BE2C (cell line): Measurements from ENCODE around the gene PALM.

Experiments
- DNase-seq: peaks from one replicate; pipeline ENCODE4 v3.0.0-alpha.2; 2020
- H3K27me3 ChIP-seq: fragments of 250-450 bp; sonication (Bioruptor Pico); 2 replicates; pipeline ENCODE4 v1.5.1; 2020; ENCODE audit warnings: mild to moderate bottlenecking
- H3K36me3 ChIP-seq: fragments of 250-450 bp; sonication (Bioruptor Pico); 2 replicates; pipeline ENCODE4 v1.5.1; 2020; ENCODE audit warnings: mild to moderate bottlenecking
- H3K4me1 ChIP-seq: fragments of 250-450 bp; sonication (Bioruptor Pico); 2 replicates; pipeline ENCODE4 v1.5.1; 2020
- H3K4me3 ChIP-seq: 2 replicates; pipeline ENCODE4 v1.5.1; 2011; ENCODE audit warnings: low read depth, low read length
- H3K9me3 ChIP-seq: fragments of 250-450 bp; sonication (Bioruptor Pico); 2 replicates; pipeline ENCODE4 v1.5.1; 2020
- CTCF ChIP-seq: IDR thresholded peaks from 2 replicates; pipeline ENCODE4 v1.5.1; 2012; ENCODE audit warnings: mild to moderate bottlenecking, low read depth, low read length

PALM gene

GRCh38 chr19:718251-718951, 9.7 kb downstream of the PALM start:
- Histone ChIP-seq H3K4me3 (no peak overlapping the region), H3K36me3 (no peaks in the 10 kb centered on the region), H3K4me1 (peaks cover 5% of the 10 kb centered on the region), H3K9me3 (no peaks in the 10 kb centered on the region), H3K27me3 (no peaks in the 10 kb centered on the region)
- DNase-seq: no peak
- TF ChIP-seq CTCF: no peak

DNA sequence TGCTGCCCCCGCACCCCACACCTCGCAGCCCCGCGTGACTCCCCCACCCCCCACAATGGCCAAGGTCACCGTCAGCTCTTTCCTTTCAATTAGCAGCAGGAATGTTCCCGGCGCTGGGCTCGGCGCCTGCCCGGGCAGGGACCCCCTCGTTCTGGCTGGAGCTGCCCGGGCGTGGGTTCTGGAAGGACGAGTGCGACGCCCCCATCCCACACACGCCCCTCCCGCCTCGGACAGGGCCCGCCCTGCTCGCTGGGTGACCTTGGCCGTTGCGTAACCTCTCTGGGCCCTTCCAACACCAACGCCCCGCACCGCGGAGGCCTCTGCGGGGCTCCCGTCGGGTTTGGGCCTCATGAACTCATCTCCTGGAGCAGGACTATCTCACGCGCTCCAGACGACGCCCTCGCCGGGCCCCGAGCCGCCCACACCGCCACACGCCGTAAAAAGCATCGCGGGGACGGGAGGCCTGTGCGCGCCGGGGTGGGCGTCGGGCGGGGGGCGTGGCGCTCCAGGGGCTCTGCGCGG, 10.3 kb downstream of the PALM start:
- Histone ChIP-seq H3K27me3 (no peaks in the 10 kb centered on the region), H3K4me1 (peaks cover 5% of the 10 kb centered on the region), H3K9me3 (no peaks in the 10 kb centered on the region), H3K36me3 (no peaks in the 10 kb centered on the region), H3K4me3 (no peak overlapping the region)
- TF ChIP-seq CTCF: no peak
- no peak for DNase-seq

GRCh38 chr19:719636-720344, 11.1 kb downstream of the PALM start:
- Histone ChIP-seq H3K9me3 (no peaks in the 10 kb centered on the region), H3K4me3 (no peak overlapping the region), H3K36me3 (no peaks in the 10 kb centered on the region), H3K4me1 (peaks cover 5% of the 10 kb centered on the region), H3K27me3 (no peaks in the 10 kb centered on the region)
- no peak for TF ChIP-seq CTCF
- DNase-seq: peak; percentile 54

- H3K36me3 ChIP-seq: no peaks in the 10 kb centered on the region
- no peaks in the 10 kb centered on the region for H3K27me3 ChIP-seq
- no peak for TF ChIP-seq CTCF
- H3K4me3 ChIP-seq: no peak overlapping the region
- no peak for DNase-seq
- peaks cover 5% of the 10 kb centered on the region for H3K4me1 ChIP-seq
- H3K9me3 ChIP-seq: no peaks in the 10 kb centered on the region
Observed at GRCh38 chr19:720345-721160, 11.8 kb downstream of the PALM start.

- H3K4me3 ChIP-seq: no peak overlapping the region
- no peak for TF ChIP-seq CTCF
- no peaks in the 10 kb centered on the region for H3K9me3 ChIP-seq
- no peaks in the 10 kb centered on the region for H3K36me3 ChIP-seq
- H3K27me3 ChIP-seq: no peaks in the 10 kb centered on the region
- peaks cover 8% of the 10 kb centered on the region for H3K4me1 ChIP-seq
- no peak for DNase-seq
Observed at GRCh38 chr19:722553-723101, 13.9 kb downstream of the PALM start.
